GM13976 (cell line): ENCODE results near the gene SPAG9.

ENCODE experiments used
- DNase-seq: peaks from one replicate; pipeline ENCODE4 v3.0.0; 2012; ENCODE audit warnings: low spot score
- in situ Hi-C: fragments of 300-500 bp; cut with MboI; formaldehyde crosslinking; loops from one replicate; pipeline ENCODE4 v1.12.0; 2022; ENCODE audit warnings: low sequenced_read_pairs, mixed read lengths, inconsistent platforms; ENCODE audit not compliant: unreplicated experiment
- TF ChIP-seq, protein P1 (sequence below): IDR thresholded peaks from 2 replicates; pipeline ENCODE4 v1.5.1; 2012; ENCODE audit warnings: borderline replicate concordance, mild to moderate bottlenecking; ENCODE audit not compliant: insufficient read depth; ENCODE audit errors: extremely low read depth, missing control alignments, control extremely low read depth

Gene SPAG9

DNA sequence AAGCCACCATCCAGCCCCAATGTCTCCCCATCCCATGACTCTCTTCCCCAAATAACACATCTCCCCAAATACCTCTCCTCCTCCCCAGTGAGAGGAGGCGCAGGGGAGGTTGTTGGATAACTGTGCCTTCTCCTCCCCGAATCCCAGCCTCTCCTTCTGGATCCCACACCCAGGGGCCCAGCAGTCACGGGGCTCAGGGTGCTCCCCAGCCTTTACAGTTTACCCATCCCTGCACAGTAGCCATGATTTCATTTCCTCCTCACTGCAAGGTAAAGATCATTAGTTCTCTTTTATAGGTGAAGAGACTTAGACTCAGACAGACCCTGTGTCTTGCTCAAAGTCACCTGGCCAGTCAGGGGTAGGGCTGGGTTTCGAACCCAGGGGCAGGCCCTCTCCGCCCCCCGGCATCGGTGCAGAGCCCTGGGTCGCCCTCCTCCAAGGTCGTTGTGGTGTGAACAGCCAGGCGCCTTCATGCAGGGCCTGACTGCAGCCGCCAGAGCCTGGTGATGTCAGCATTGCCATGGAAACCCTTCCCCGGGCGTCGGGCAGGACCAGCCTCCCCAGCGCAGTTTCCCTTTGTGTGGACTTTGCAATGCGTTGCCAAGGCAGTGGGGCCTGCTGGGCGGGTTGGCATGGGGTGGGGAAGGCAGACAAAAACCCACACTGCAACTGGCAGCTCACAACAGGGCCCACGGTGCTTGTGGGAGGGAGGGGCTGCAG is 201.2 kb downstream of the SPAG9 start:
- in situ Hi-C loops = no loop called here
- TF ChIP-seq, protein P1, sequence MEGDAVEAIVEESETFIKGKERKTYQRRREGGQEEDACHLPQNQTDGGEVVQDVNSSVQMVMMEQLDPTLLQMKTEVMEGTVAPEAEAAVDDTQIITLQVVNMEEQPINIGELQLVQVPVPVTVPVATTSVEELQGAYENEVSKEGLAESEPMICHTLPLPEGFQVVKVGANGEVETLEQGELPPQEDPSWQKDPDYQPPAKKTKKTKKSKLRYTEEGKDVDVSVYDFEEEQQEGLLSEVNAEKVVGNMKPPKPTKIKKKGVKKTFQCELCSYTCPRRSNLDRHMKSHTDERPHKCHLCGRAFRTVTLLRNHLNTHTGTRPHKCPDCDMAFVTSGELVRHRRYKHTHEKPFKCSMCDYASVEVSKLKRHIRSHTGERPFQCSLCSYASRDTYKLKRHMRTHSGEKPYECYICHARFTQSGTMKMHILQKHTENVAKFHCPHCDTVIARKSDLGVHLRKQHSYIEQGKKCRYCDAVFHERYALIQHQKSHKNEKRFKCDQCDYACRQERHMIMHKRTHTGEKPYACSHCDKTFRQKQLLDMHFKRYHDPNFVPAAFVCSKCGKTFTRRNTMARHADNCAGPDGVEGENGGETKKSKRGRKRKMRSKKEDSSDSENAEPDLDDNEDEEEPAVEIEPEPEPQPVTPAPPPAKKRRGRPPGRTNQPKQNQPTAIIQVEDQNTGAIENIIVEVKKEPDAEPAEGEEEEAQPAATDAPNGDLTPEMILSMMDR = no peak
- peak; percentile 84 for DNase-seq

DNA sequence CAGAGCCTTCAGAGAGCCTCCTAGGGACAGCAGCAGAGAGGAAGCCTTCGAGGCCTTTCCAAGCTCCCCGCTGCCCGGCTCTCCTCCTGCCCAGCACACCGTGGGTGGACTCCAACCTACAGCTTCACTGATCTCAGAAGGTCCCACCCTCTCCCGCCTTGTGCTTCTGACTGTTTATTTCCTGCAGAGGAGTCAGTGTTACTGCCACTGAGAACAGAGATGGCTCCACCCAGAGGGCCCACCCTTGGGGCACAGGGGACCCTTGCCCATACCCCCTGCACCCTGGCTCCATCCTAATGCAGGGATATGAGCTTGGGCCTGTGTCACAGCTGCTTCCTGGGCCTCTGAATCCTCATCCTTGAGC is 201.8 kb downstream of the SPAG9 start:
- TF ChIP-seq, protein P1 = no peak
- peak; percentile 41 for DNase-seq
- in situ Hi-C loops = no loop called here

GRCh38 chr17:50918071-50918932 is 202.4 kb downstream of the SPAG9 start:
- DNase-seq = no peak
- in situ Hi-C loops = no loop called here
- TF ChIP-seq, protein P1 = no peak

- in situ Hi-C loops = no loop called here
- TF ChIP-seq, protein P1 = no peak
- DNase-seq = peak; percentile 67
Observed at GRCh38 chr17:50917418-50917743, 203.3 kb downstream of the SPAG9 start.

DNA sequence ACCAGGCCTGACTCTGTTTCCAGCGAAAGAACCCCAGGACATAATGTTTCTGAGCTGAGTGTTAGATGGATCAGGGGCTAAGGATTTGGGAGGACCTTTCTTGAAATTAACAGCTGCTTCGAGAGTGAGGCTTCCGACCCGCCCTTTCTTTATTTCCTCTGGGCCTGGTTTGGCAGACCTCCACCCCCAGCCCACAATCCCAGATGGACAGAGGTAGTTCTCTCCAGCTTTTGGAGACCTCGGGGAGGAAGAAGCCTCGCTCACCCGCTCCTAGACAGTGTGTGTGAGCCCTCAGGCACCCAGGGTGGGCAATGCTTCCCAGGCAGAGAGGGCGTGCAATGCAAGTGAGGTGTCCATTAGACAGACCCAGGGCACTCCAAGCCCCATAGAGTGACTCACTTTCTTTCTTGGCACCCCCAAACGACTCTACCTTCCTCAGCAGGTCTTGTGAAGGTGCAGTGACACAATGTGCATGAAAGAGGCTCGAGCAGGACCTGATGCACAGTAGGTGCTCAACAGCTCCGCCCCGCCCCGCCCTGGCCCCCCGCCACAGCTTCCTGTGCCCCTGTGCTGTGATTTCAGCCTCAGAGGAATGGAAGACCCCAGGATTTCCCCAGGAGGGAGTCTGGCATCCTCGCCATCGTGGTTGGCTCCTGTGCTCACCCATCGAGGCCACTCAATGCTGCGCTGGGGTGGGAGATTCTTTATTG is 203.8 kb downstream of the SPAG9 start:
- DNase-seq = no peak
- TF ChIP-seq, protein P1 = no peak
- in situ Hi-C loops = no loop called here

GRCh38 chr17:50916026-50916707 is 204.5 kb downstream of the SPAG9 start:
- TF ChIP-seq, protein P1 = no peak
- in situ Hi-C loops = no loop called here
- peak; percentile 44 for DNase-seq
